LNCaP clone FGC (cell line): ENCODE results near the gene MRPS6.

Experiments
- DNase-seq: peaks from one replicate; pipeline ENCODE4 v3.0.0-alpha.2; 2011; ENCODE audit warnings: low read depth
- H3K4me3 ChIP-seq: 2 replicates; pipeline ENCODE4 v1.5.1; 2011; ENCODE audit warnings: mild to moderate bottlenecking, low read depth, low read length, control low read depth
- CTCF ChIP-seq: IDR thresholded peaks from 2 replicates; pipeline ENCODE4 v1.5.1; 2012; ENCODE audit warnings: mild to moderate bottlenecking; ENCODE audit not compliant: control insufficient read depth, insufficient read depth; ENCODE audit errors: extremely low read depth

Gene MRPS6

DNA sequence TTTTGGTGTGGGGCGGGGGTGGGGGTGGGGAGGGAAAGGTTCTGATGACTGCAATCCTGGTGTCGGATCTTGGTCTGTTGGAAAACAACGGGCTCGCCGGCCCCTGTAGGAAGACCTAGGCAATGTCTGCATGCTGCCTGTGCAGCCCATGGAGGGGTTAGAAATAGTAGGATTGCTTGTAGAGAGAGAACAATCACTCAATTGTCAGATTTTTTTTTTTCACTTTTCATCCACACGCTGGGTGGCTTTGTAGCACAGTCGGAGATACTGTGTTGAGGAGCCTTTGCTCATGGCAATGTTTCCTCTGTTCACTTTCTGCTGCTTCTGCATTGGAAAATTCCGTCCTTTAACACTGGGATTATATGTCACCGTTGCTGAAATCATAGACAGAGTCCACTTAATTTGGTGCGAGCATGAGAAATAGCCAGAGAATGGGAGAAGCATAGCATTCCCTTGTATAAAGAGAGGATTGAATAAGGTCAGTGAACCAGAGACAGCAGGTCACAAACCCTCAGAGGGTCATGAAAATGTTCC, 107.5 kb downstream of the MRPS6 start:
- TF ChIP-seq CTCF = no peak
- no peak for DNase-seq

DNA sequence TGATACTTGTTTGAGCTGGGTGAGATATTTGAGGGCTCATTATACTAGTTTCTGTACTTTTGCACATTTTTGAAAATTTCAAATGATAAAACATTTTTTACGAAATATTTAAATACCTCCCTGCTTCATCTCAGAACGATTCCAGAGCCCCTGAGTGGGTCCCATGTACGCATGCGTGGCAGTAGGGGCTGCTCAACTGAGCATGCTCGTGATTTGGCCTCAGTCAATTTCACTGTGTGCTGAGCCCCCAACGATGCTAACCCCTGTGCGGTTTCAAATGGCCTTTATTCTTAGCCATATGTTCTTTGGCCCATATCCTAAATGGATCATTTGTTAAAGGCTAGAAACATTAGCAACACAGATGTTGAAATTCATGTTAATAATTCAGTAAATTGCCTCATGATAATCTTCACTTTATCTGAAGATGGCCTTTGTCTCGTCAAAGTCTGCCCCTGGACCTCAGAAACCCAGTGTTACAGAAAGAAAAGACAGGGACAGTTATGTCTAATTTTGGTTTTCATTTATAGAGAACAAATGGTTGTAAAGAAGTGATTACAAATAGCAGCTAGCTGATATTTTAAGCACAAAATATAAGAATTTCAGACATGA, 108.2 kb downstream of the MRPS6 start:
- H3K4me3 ChIP-seq = no peak overlapping the region
- DNase-seq = no peak
- TF ChIP-seq CTCF = no peak

More for the DNA sequence above, 107.5 kb downstream of the MRPS6 start:
- H3K4me3 ChIP-seq = no peak overlapping the region

DNA sequence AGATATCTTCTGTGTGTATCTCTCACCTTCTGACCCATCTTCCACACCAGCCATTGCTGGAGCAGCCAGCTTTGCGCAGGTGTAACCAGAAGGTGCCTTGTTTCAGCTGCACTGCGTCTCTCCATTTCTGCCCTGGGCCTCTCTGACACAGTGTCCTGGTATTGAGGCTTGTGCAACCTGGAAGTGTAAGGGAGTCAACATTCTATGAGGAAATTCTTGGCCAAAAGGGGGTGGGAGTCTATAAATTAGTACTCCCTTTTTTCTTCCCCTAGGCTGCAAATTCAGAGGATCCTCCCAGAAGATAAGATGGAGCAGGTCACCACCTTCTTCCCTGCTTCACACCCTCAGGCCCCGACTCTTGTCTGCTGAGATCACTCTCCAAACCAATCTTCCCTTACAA, 109.1 kb downstream of the MRPS6 start:
- DNase-seq = no peak
- TF ChIP-seq CTCF = no peak
- H3K4me3 ChIP-seq = no peak overlapping the region

DNA sequence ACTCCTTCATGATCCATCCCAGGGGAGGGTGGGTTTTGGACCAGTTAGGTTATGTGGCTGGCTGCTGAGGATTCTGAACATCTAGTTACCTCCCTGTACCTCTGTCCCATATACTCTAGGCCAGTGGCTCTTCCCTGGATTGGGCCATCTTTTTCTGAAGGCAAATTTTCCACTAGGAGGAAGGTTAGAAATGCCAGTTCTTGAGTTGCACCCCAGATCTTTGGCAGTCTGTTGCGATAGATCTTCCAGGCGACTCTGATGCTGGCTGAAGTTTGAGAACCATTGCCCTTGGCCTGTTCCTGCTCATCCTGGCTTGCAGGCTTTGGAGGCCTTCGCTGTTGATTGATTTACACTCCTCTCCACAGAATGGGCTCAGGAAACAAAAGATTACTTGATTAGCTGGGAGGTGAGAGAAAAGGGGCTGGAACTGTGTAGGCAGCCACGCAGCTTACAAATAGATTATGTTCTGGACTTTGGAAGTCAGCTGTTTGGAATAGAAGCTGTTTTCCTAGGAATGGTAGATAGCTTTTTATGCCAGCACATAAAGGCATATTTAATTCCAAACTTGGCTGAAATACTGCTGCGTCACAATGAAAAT, 110.1 kb downstream of the MRPS6 start:
- no peak overlapping the region for H3K4me3 ChIP-seq
- DNase-seq = no peak
- TF ChIP-seq CTCF = no peak

GRCh38 chr21:34184232-34184631, 110.9 kb downstream of the MRPS6 start:
- H3K4me3 ChIP-seq = no peak overlapping the region
- DNase-seq = no peak
- TF ChIP-seq CTCF = no peak

GRCh38 chr21:34185026-34185750, 111.8 kb downstream of the MRPS6 start:
- H3K4me3 ChIP-seq = no peak overlapping the region
- no peak for DNase-seq
- no peak for TF ChIP-seq CTCF
